HFF-Myc (cell line): ENCODE data around the gene HDGFL3.

Source experiments
- DNase-seq: peaks from one replicate; pipeline ENCODE4 v3.0.0-alpha.2; 2011; ENCODE audit warnings: low read depth; ENCODE audit errors: extremely low read depth
- H3K4me3 ChIP-seq: replicated peaks from 2 replicates; pipeline ENCODE4 v1.5.1; 2011; ENCODE audit warnings: low read depth, mild to moderate bottlenecking, control low read depth, low read length
- TF ChIP-seq, protein P1 (sequence below): IDR thresholded peaks from 2 replicates; pipeline ENCODE4 v1.5.1; 2012; ENCODE audit warnings: mild to moderate bottlenecking, low read depth, low read length, control low read depth; ENCODE audit errors: missing control alignments

HDGFL3 gene

GRCh38 chr15:83119968-83120581 lies 87.5 kb downstream of the HDGFL3 start:
- no peak for DNase-seq
- no peak overlapping the region for H3K4me3 ChIP-seq
- TF ChIP-seq, protein P1, sequence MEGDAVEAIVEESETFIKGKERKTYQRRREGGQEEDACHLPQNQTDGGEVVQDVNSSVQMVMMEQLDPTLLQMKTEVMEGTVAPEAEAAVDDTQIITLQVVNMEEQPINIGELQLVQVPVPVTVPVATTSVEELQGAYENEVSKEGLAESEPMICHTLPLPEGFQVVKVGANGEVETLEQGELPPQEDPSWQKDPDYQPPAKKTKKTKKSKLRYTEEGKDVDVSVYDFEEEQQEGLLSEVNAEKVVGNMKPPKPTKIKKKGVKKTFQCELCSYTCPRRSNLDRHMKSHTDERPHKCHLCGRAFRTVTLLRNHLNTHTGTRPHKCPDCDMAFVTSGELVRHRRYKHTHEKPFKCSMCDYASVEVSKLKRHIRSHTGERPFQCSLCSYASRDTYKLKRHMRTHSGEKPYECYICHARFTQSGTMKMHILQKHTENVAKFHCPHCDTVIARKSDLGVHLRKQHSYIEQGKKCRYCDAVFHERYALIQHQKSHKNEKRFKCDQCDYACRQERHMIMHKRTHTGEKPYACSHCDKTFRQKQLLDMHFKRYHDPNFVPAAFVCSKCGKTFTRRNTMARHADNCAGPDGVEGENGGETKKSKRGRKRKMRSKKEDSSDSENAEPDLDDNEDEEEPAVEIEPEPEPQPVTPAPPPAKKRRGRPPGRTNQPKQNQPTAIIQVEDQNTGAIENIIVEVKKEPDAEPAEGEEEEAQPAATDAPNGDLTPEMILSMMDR, result no peak

DNA sequence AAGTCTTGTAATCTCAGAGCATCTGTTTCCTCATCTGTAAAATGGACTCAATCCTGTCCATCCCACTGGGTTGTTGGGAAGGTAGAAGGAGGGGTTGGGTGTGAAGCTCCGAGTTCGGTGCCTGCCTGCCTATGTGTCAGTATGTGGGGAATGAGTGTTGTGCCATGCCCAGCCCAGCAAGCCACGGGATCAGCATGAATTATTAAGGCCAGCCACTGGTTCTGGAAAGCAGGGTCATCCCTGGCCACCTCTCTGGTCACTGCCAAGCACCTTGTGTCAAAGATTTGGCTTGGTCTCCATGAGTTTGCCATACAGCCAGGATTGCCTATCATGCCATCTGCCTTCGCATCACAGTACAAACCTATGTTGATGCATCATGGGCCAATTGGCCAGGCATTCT lies 88.7 kb downstream of the HDGFL3 start:
- TF ChIP-seq, protein P1, result no peak
- H3K4me3 ChIP-seq, result no peak overlapping the region
- DNase-seq, result no peak

DNA sequence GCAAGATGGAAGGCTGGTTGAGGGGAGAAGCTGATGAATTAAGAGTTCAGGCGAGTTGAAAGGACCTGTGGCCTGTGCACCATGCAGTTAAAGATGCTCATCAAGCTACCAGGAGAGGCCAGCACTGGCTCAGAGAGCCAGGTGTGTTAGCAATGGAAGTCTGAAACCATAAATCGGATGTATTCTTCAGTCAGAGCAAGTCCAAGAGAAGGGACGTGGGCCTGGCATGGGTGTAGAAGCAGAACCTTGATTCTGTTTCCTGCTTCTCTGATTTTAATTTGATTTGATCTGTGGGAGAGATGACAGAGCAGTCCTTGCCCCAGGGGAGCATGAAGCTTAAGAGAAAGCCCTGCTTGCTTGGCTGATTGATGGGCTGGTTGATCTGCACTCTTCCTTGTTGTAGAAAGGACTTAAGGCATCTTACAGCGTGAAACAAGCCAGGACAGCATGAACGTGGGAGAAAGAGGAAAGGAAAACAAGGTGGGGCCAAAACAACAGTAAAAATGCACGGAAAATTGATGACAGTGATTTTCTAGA lies 89.3 kb downstream of the HDGFL3 start:
- TF ChIP-seq, protein P1, result no peak
- DNase-seq, result no peak
- H3K4me3 ChIP-seq, result no peak overlapping the region

- TF ChIP-seq, protein P1, result no peak
- DNase-seq, result no peak
- no peak overlapping the region for H3K4me3 ChIP-seq
Observed at GRCh38 chr15:83115831-83116565, 91.6 kb downstream of the HDGFL3 start.

- no peak overlapping the region for H3K4me3 ChIP-seq
- DNase-seq, result no peak
- TF ChIP-seq, protein P1, result no peak
Observed at GRCh38 chr15:83115410-83115809, 92.2 kb downstream of the HDGFL3 start.

- no peak for DNase-seq
- no peak overlapping the region for H3K4me3 ChIP-seq
- TF ChIP-seq, protein P1, result no peak
Observed at GRCh38 chr15:83114856-83115255, 92.8 kb downstream of the HDGFL3 start.
